Panc1 (cell line): ENCODE data around the gene ACACA.

ENCODE experiments used
- REST ChIP-seq, 2 experiments: IDR thresholded peaks; 2 replicates each; pipeline ENCODE4 v1.6.1; 2011 to 2012; ENCODE audit warnings: low read depth in 2 of 2, control low read depth in 1 of 2, low read length in 1 of 2, mild to moderate bottlenecking in 1 of 2, moderate library complexity in 1 of 2; ENCODE audit not compliant: insufficient read depth in 1 of 2
- TF ChIP-seq, protein P1 (sequence below): fragments of 450-650 bp; IDR thresholded peaks from 2 replicates; pipeline ENCODE4 v1.5.1; 2017; ENCODE audit warnings: mild to moderate bottlenecking

DNA sequence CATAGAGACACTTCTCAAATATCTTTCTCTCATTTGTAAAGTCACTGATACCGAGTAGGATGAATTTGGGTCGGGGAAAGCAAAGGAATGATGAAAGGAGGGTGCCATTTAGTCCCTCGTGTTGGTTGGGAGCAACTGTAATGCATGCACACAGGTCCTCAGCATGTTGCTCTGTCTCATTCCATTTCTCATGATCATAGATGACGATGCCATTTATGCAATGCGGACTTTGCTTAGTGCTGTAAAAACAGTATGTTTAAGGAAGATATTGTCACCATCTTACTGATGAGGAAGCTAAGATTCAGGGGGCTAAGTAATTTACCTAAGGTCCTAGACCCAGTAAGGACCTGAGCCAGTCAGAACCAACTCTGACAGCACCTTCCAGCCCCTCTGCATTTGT lies 357.8 kb downstream of the ACACA start:
- TF ChIP-seq, protein P1, sequence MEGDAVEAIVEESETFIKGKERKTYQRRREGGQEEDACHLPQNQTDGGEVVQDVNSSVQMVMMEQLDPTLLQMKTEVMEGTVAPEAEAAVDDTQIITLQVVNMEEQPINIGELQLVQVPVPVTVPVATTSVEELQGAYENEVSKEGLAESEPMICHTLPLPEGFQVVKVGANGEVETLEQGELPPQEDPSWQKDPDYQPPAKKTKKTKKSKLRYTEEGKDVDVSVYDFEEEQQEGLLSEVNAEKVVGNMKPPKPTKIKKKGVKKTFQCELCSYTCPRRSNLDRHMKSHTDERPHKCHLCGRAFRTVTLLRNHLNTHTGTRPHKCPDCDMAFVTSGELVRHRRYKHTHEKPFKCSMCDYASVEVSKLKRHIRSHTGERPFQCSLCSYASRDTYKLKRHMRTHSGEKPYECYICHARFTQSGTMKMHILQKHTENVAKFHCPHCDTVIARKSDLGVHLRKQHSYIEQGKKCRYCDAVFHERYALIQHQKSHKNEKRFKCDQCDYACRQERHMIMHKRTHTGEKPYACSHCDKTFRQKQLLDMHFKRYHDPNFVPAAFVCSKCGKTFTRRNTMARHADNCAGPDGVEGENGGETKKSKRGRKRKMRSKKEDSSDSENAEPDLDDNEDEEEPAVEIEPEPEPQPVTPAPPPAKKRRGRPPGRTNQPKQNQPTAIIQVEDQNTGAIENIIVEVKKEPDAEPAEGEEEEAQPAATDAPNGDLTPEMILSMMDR = no peak
- TF ChIP-seq REST (IDR thresholded peaks at IDR 0.05; ENCODE audit: insufficient read depth in 1 of 2, low read depth in 2 of 2, low read length in 1 of 2) = no peak
